GM19351 (cell line): ENCODE measurements around the gene TMC6.
"Not testable (repeated sequence)": the region's sequence is repeated elsewhere in the genome, so short reads cannot be mapped to it uniquely, and the experiment has no call there.

Experiments
- ATAC-seq: cut with Tn5 transposase; IDR thresholded peaks from one replicate; pipeline ENCODE4 v1.9.1; 2021; ENCODE audit warnings: mild to moderate bottlenecking, moderate library complexity; ENCODE audit not compliant: unreplicated experiment

TMC6 gene

GRCh38 chr17:78082355-78082872 is 46.1 kb downstream of the TMC6 start:
- not testable (repeated sequence) for ATAC-seq

GRCh38 chr17:78081551-78081950 is 47.0 kb downstream of the TMC6 start:
- no peak for ATAC-seq

GRCh38 chr17:78079253-78079652 is 49.3 kb downstream of the TMC6 start:
- ATAC-seq, result no peak

- ATAC-seq, result no peak
Measured at GRCh38 chr17:78075545-78075944, 53.0 kb downstream of the TMC6 start.

GRCh38 chr17:78075011-78075410 is 53.5 kb downstream of the TMC6 start:
- ATAC-seq, result no peak

GRCh38 chr17:78072961-78073360 is 55.6 kb downstream of the TMC6 start:
- no peak for ATAC-seq

- ATAC-seq, result no peak
Measured at GRCh38 chr17:78069695-78070094, 58.9 kb downstream of the TMC6 start.

GRCh38 chr17:78066976-78067375 is 61.6 kb downstream of the TMC6 start:
- ATAC-seq, result not testable (repeated sequence)

GRCh38 chr17:78064708-78065107 is 63.8 kb downstream of the TMC6 start:
- no peak for ATAC-seq

GRCh38 chr17:78063489-78063888 is 65.1 kb downstream of the TMC6 start:
- ATAC-seq, result no peak

- ATAC-seq, result no peak
Measured at GRCh38 chr17:78062596-78062995, 66.0 kb downstream of the TMC6 start.
